WTC11 (cell line): ENCODE data around the gene OTUD7B. TPM values are rescaled to one million over a fixed set of nuclear protein-coding genes. Genes with fewer than 3 reads are reported as not detected.
A peak's percentile ranks its signal among the peaks of the same experiment; 100 is the strongest.

Experiments used
- ATAC-seq: fragments of 200-7000 bp; cut with Tn5 transposase; 2 replicates; pipeline ENCODE4 v1.10.0; 2021; ENCODE audit warnings: mild to moderate bottlenecking, moderate library complexity
- CTCF ChIA-PET: fragments of 300-600 bp; sonication (Branson Sonifier 250); formaldehyde crosslinking; loops from one replicate; lab custom pipeline; 2021; ENCODE audit warnings: antibody characterized with exemption; lab: Charles Lee
- POLR2A ChIA-PET: fragments of 350-600 bp; sonication (Branson Sonifier 250); formaldehyde crosslinking; loops from one replicate; lab custom pipeline; 2021; ENCODE audit warnings: antibody characterized with exemption; lab: Charles Lee
- DNase-seq: peaks from one replicate; pipeline ENCODE4 v3.0.0; 2021; ENCODE audit warnings: low spot score
- H3K27ac Mint-ChIP-seq: 2 replicates; pipeline ENCODE4 v1.8.0; 2021; ENCODE audit warnings: mixed read lengths
- H3K27me3 Mint-ChIP-seq: 2 replicates; pipeline ENCODE4 v1.8.0; 2021; ENCODE audit warnings: low read depth, mild to moderate bottlenecking, moderate library complexity, mixed read lengths
- H3K36me3 Mint-ChIP-seq: 2 replicates; pipeline ENCODE4 v1.8.0; 2021; ENCODE audit warnings: mixed read lengths
- H3K4me1 Mint-ChIP-seq: 2 replicates; pipeline ENCODE4 v1.8.0; 2022; ENCODE audit warnings: mixed read lengths
- H3K4me3 Mint-ChIP-seq: 2 replicates; pipeline ENCODE4 v1.8.0; 2021; ENCODE audit warnings: mild to moderate bottlenecking, moderate library complexity, mixed read lengths
- H3K9me3 Mint-ChIP-seq: 2 replicates; pipeline ENCODE4 v1.8.0; 2021; ENCODE audit warnings: mixed read lengths
- FOXK1 ChIP-seq: sonication (generic); formaldehyde crosslinking; IDR thresholded peaks from 2 replicates; pipeline ENCODE4 v1.8.0; 2022; ENCODE audit warnings: mild to moderate bottlenecking, moderate library complexity, missing genetic modification reagents
- GABPB1 ChIP-seq: sonication (generic); formaldehyde crosslinking; IDR thresholded peaks from 2 replicates; pipeline ENCODE4 v1.8.1; 2023; ENCODE audit warnings: mild to moderate bottlenecking, missing genetic modification reagents
- GTF2I ChIP-seq: fragments of 250-450 bp; sonication (Bioruptor Pico); conservative IDR thresholded peaks from 2 replicates; pipeline ENCODE4 v1.4.0; 2021; ENCODE audit warnings: mild to moderate bottlenecking
- JAZF1 ChIP-seq: fragments of 250-450 bp; sonication (Bioruptor Pico); IDR thresholded peaks from 2 replicates; pipeline ENCODE4 v1.9.0; 2021; ENCODE audit warnings: moderate library complexity, mild to moderate bottlenecking, inconsistent platforms
- JUN ChIP-seq: sonication (generic); formaldehyde crosslinking; IDR thresholded peaks from 2 replicates; pipeline ENCODE4 v1.8.0; 2023; ENCODE audit warnings: mild to moderate bottlenecking, missing genetic modification reagents
- KAT7 ChIP-seq: sonication (generic); formaldehyde crosslinking; IDR thresholded peaks from 2 replicates; pipeline ENCODE4 v1.8.1; 2023; ENCODE audit warnings: missing genetic modification reagents, mild to moderate bottlenecking, borderline replicate concordance
- MXD4 ChIP-seq: fragments of 250-450 bp; sonication (Bioruptor Pico); IDR thresholded peaks from 2 replicates; pipeline ENCODE4 v1.8.0; 2021; ENCODE audit warnings: mild to moderate bottlenecking, moderate library complexity, borderline replicate concordance
- NFATC4 ChIP-seq: fragments of 250-450 bp; sonication (Bioruptor Pico); IDR thresholded peaks from 2 replicates; pipeline ENCODE4 v1.9.0; 2021; ENCODE audit warnings: mild to moderate bottlenecking
- NFE2L1 ChIP-seq: sonication (generic); formaldehyde crosslinking; IDR thresholded peaks from 2 replicates; pipeline ENCODE4 v1.8.1; 2023; ENCODE audit warnings: missing genetic modification reagents
- OVOL2 ChIP-seq: fragments of 250-450 bp; sonication (Bioruptor Pico); IDR thresholded peaks from 2 replicates; pipeline ENCODE4 v1.9.0; 2021; ENCODE audit warnings: mild to moderate bottlenecking, borderline replicate concordance
- SP1 ChIP-seq: sonication (generic); formaldehyde crosslinking; conservative IDR thresholded peaks from 2 replicates; pipeline ENCODE4 v1.8.1; 2022; ENCODE audit warnings: missing genetic modification reagents
- TCF7 ChIP-seq: sonication (generic); formaldehyde crosslinking; IDR thresholded peaks from 2 replicates; pipeline ENCODE4 v1.8.0; 2022; ENCODE audit warnings: mild to moderate bottlenecking, low read depth, missing genetic modification reagents, moderate library complexity
- TEAD1 ChIP-seq: sonication (generic); formaldehyde crosslinking; IDR thresholded peaks from 2 replicates; pipeline ENCODE4 v1.8.0; 2022; ENCODE audit warnings: mild to moderate bottlenecking, missing genetic modification reagents
- TEAD4 ChIP-seq: sonication (generic); formaldehyde crosslinking; IDR thresholded peaks from 2 replicates; pipeline ENCODE4 v1.8.0; 2022; ENCODE audit warnings: mild to moderate bottlenecking, missing genetic modification reagents
- TP53 ChIP-seq: sonication (generic); formaldehyde crosslinking; IDR thresholded peaks from 2 replicates; pipeline ENCODE4 v1.8.1; 2023; ENCODE audit warnings: mild to moderate bottlenecking, missing genetic modification reagents
- ZNF138 ChIP-seq: sonication (generic); formaldehyde crosslinking; conservative IDR thresholded peaks from 2 replicates; pipeline ENCODE4 v1.8.1; 2022; ENCODE audit warnings: mild to moderate bottlenecking, moderate library complexity, missing genetic modification reagents
- ZNF219 ChIP-seq: sonication (generic); formaldehyde crosslinking; IDR thresholded peaks from 2 replicates; pipeline ENCODE4 v1.8.0; 2023; ENCODE audit warnings: missing genetic modification reagents, mild to moderate bottlenecking, borderline replicate concordance
- total RNA-seq: library from RNA; stranded (reverse); gene quantifications from 3 replicates; pipeline ENCODE4 v1.2.3, GENCODE V29; 2021
- TF ChIP-seq, protein P1 (sequence below): sonication (generic); formaldehyde crosslinking; IDR thresholded peaks from 2 replicates; pipeline ENCODE4 v1.8.1; 2023; ENCODE audit warnings: mild to moderate bottlenecking, missing genetic modification reagents, moderate library complexity
- TF ChIP-seq, protein P2 (sequence below): sonication (generic); formaldehyde crosslinking; IDR thresholded peaks from 2 replicates; pipeline ENCODE4 v1.8.1; 2022; ENCODE audit warnings: low read depth, missing genetic modification reagents, borderline replicate concordance
- TF ChIP-seq, protein P3 (sequence below): fragments of 250-450 bp; sonication (Bioruptor Pico); conservative IDR thresholded peaks from 2 replicates; pipeline ENCODE4 v1.9.0; 2021; ENCODE audit warnings: mild to moderate bottlenecking
- TF ChIP-seq, protein P4 (sequence below): sonication (generic); formaldehyde crosslinking; conservative IDR thresholded peaks from 2 replicates; pipeline ENCODE4 v1.8.1; 2023; ENCODE audit warnings: mild to moderate bottlenecking, low read depth, missing genetic modification reagents, moderate library complexity
- TF ChIP-seq, protein P5 (sequence below): sonication (generic); formaldehyde crosslinking; IDR thresholded peaks from 2 replicates; pipeline ENCODE4 v1.8.1; 2022; ENCODE audit warnings: mild to moderate bottlenecking, moderate library complexity, missing genetic modification reagents
- TF ChIP-seq, protein P6 (sequence below): sonication (generic); formaldehyde crosslinking; IDR thresholded peaks from 2 replicates; pipeline ENCODE4 v1.8.0; 2022; ENCODE audit warnings: mild to moderate bottlenecking, missing genetic modification reagents
- TF ChIP-seq, protein P7 (sequence below): sonication (generic); formaldehyde crosslinking; IDR thresholded peaks from 2 replicates; pipeline ENCODE4 v1.8.1; 2022; ENCODE audit warnings: mild to moderate bottlenecking, missing genetic modification reagents, moderate library complexity, borderline replicate concordance
- TF ChIP-seq, protein P8 (sequence below): sonication (generic); formaldehyde crosslinking; IDR thresholded peaks from 2 replicates; pipeline ENCODE4 v1.8.0; 2022; ENCODE audit warnings: mild to moderate bottlenecking, missing genetic modification reagents

OTUD7B gene
- total RNA-seq, 1 experiment from 2014 or later, result 21.0 TPM

DNA sequence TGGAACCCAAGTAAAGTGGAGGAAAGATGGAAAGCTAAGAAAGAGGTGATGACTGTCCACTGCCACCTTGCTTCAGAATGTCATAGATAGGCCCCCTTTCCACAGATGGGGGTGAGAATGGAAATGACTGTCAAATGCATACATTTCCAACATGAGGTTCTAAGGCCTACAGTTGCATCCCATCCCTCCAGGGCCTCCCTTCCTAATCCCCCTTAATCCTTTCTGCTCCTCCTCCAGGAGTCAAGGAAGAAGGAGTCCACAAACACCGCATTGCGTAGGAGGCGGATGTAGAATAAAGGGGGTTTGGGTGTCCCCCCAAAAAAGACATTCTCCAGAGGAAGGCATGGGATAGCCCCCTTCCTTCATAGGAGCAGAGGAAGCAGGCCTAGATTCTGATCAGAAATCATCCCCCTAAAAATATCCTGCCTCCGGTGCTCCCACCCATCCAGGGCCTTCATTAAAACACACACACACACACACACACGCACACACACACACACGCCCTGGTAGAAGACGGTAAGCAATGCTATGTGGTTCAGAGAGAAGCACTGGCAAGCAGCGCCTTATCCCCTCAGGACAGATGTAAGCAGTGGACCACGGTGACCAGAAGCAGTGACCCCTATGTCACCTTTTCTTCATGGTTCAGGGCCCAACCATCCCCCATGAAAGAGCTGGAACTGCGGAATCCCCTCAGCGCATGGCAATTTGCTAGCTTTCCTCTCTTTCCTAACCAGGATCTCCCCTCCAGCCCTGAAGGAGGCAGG, 94.9 kb downstream of the OTUD7B start:
- no peaks in the 10 kb centered on the region for H3K9me3 Mint-ChIP-seq
- peaks cover 15% of the 10 kb centered on the region for H3K36me3 Mint-ChIP-seq
- no peak for DNase-seq
- no peaks in the 10 kb centered on the region for H3K27me3 Mint-ChIP-seq
- TF ChIP-seq GABPB1 (no peak), TP53 (CRISPR knock-in tag) (no peak), KAT7 (CRISPR knock-in tag) (no peak), OVOL2 (CRISPR knock-in tag) (no peak), JAZF1 (no peak), TEAD4 (CRISPR knock-in tag) (no peak), ZNF219 (CRISPR knock-in tag) (no peak), ZNF138 (CRISPR knock-in tag) (no peak), MXD4 (CRISPR knock-in tag) (no peak), SP1 (no peak), TEAD1 (no peak), GTF2I (CRISPR knock-in tag) (no peak), NFE2L1 (CRISPR knock-in tag) (no peak)
- TF ChIP-seq, protein P1, sequence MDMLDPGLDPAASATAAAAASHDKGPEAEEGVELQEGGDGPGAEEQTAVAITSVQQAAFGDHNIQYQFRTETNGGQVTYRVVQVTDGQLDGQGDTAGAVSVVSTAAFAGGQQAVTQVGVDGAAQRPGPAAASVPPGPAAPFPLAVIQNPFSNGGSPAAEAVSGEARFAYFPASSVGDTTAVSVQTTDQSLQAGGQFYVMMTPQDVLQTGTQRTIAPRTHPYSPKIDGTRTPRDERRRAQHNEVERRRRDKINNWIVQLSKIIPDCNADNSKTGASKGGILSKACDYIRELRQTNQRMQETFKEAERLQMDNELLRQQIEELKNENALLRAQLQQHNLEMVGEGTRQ (CRISPR knock-in tag), result no peak
- TF ChIP-seq, protein P2, sequence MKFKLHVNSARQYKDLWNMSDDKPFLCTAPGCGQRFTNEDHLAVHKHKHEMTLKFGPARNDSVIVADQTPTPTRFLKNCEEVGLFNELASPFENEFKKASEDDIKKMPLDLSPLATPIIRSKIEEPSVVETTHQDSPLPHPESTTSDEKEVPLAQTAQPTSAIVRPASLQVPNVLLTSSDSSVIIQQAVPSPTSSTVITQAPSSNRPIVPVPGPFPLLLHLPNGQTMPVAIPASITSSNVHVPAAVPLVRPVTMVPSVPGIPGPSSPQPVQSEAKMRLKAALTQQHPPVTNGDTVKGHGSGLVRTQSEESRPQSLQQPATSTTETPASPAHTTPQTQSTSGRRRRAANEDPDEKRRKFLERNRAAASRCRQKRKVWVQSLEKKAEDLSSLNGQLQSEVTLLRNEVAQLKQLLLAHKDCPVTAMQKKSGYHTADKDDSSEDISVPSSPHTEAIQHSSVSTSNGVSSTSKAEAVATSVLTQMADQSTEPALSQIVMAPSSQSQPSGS (CRISPR knock-in tag), result no peak
- TF ChIP-seq, protein P3, sequence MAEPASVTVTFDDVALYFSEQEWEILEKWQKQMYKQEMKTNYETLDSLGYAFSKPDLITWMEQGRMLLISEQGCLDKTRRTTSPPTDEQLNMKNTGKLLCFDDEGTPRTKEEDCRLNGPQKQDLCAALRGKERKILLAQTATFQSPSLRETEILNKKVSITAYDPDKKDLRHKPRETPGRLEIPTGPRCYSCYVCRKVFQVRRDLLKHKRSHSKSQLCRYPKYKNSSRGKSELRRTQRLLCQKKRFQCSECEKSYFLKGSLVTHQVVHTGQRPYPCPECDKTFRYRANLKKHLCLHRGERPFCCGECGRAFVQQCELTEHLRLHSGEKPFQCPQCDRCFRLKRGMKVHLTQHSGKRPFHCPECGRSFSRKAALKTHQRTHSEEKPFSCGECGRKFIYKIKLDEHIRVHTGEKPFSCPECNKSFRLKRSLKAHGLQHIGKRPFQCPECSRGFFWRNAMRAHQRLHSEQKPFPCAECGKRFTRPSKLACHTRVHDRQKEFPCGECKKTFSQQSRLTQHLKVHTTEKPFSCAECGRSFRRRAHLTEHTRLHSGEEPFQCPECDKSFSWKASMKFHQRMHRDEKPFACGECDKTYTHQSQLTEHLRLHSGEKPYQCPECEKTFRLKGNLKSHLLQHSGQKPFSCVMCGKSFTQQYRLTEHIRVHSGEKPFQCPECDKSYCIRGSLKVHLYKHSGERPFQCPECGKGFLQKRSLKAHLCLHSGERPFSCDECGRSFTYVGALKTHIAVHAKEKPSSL, result no peak
- no peak for ATAC-seq
- H3K27ac Mint-ChIP-seq, result no peak overlapping the region
- POLR2A ChIA-PET, result interaction anchor here (0.8 to 1.8 kb wide), 4 partner anchors 22 to 70 kb away, joined by 3 to 16 read pairs (median 4); a partner anchor contains a TSS
- CTCF ChIA-PET, result interaction anchor here (0.8 kb wide), 1 partner anchor 27 kb away, joined by 3 read pairs; no protein-coding TSS in a partner anchor
- peak overlapping the region; percentile 91 for H3K4me3 Mint-ChIP-seq
- H3K4me1 Mint-ChIP-seq, result peaks cover 23% of the 10 kb centered on the region

DNA sequence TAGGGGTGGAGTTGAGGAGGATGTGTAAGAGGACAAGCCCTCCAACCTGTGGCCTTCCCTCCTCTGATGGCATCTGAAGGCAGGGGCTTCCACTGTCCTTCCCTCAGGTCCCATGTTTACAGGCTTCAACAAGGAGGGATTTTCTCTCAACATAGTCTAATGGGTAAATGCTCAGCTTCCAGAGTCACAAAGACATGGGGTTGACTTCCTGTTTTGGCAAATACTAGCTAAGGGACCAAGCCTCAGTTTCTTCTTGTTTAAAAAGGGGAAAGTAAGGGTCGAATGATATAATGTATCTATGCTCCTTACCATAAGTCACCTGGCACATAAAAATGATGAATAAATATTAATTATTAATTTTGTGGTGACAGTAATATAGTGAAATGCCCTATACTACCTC, 96.0 kb downstream of the OTUD7B start:
- H3K4me1 Mint-ChIP-seq, result peaks cover 23% of the 10 kb centered on the region
- DNase-seq (no peak), ATAC-seq (no peak)
- no peak overlapping the region for H3K27ac Mint-ChIP-seq
- POLR2A ChIA-PET, result interaction anchor here (1.4 kb wide), 1 partner anchor 27 kb away, joined by 5 read pairs; a partner anchor contains a TSS
- H3K9me3 Mint-ChIP-seq, result no peaks in the 10 kb centered on the region
- no peak overlapping the region for H3K4me3 Mint-ChIP-seq
- H3K36me3 Mint-ChIP-seq, result peaks cover 15% of the 10 kb centered on the region
- CTCF ChIA-PET, result no interaction called here
- no peaks in the 10 kb centered on the region for H3K27me3 Mint-ChIP-seq
- no peak for TF ChIP-seq JUN (CRISPR knock-in tag)
- TF ChIP-seq, protein P4, sequence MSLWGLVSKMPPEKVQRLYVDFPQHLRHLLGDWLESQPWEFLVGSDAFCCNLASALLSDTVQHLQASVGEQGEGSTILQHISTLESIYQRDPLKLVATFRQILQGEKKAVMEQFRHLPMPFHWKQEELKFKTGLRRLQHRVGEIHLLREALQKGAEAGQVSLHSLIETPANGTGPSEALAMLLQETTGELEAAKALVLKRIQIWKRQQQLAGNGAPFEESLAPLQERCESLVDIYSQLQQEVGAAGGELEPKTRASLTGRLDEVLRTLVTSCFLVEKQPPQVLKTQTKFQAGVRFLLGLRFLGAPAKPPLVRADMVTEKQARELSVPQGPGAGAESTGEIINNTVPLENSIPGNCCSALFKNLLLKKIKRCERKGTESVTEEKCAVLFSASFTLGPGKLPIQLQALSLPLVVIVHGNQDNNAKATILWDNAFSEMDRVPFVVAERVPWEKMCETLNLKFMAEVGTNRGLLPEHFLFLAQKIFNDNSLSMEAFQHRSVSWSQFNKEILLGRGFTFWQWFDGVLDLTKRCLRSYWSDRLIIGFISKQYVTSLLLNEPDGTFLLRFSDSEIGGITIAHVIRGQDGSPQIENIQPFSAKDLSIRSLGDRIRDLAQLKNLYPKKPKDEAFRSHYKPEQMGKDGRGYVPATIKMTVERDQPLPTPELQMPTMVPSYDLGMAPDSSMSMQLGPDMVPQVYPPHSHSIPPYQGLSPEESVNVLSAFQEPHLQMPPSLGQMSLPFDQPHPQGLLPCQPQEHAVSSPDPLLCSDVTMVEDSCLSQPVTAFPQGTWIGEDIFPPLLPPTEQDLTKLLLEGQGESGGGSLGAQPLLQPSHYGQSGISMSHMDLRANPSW (CRISPR knock-in tag), result no peak
- TF ChIP-seq, protein P5, sequence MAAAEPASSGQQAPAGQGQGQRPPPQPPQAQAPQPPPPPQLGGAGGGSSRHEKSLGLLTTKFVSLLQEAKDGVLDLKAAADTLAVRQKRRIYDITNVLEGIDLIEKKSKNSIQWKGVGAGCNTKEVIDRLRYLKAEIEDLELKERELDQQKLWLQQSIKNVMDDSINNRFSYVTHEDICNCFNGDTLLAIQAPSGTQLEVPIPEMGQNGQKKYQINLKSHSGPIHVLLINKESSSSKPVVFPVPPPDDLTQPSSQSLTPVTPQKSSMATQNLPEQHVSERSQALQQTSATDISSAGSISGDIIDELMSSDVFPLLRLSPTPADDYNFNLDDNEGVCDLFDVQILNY (CRISPR knock-in tag), result no peak
- no peak for TF ChIP-seq NFATC4 (CRISPR knock-in tag)
- TF ChIP-seq SP1, result no peak
- TF ChIP-seq, protein P6, sequence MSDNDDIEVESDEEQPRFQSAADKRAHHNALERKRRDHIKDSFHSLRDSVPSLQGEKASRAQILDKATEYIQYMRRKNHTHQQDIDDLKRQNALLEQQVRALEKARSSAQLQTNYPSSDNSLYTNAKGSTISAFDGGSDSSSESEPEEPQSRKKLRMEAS (CRISPR knock-in tag), result no peak
- TF ChIP-seq, protein P7, sequence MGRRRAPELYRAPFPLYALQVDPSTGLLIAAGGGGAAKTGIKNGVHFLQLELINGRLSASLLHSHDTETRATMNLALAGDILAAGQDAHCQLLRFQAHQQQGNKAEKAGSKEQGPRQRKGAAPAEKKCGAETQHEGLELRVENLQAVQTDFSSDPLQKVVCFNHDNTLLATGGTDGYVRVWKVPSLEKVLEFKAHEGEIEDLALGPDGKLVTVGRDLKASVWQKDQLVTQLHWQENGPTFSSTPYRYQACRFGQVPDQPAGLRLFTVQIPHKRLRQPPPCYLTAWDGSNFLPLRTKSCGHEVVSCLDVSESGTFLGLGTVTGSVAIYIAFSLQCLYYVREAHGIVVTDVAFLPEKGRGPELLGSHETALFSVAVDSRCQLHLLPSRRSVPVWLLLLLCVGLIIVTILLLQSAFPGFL, result no peak
- no peak for TF ChIP-seq FOXK1 (CRISPR knock-in tag)
- no peak for TF ChIP-seq TCF7
- TF ChIP-seq, protein P8, sequence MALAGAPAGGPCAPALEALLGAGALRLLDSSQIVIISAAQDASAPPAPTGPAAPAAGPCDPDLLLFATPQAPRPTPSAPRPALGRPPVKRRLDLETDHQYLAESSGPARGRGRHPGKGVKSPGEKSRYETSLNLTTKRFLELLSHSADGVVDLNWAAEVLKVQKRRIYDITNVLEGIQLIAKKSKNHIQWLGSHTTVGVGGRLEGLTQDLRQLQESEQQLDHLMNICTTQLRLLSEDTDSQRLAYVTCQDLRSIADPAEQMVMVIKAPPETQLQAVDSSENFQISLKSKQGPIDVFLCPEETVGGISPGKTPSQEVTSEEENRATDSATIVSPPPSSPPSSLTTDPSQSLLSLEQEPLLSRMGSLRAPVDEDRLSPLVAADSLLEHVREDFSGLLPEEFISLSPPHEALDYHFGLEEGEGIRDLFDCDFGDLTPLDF (CRISPR knock-in tag), result no peak
